HepG2 (cell line): ENCODE results near the gene P2RY2. TPM values are rescaled to one million over a fixed set of nuclear protein-coding genes. Genes with fewer than 3 reads are reported as not detected.
A peak's percentile ranks its signal among the peaks of the same experiment; 100 is the strongest.

Experiments
- ATAC-seq: fragments of 200-7000 bp; cut with Tn5 transposase; 3 replicates; pipeline ENCODE4 v1.9.1; 2020; ENCODE audit warnings: mild to moderate bottlenecking, moderate library complexity
- BruUV-seq: library from RNA; stranded (reverse); fragments of 400-500 nt; replicated peaks from 2 replicates; lab custom pipeline; 2021; lab: Mats Ljungman, UMichigan
- CTCF ChIA-PET: fragments of 300-600 bp; formaldehyde crosslinking; extraction: SDS; loops from one replicate; lab custom pipeline; 2021; ENCODE audit warnings: low total read pairs, inconsistent platforms, low intra/inter-chr PET ratio; lab: Yijun Ruan, JAX
- POLR2A ChIA-PET: fragments of 350-600 bp; sonication (Branson Sonifier 250); formaldehyde crosslinking; loops from one replicate; lab custom pipeline; 2020; ENCODE audit warnings: antibody characterized with exemption, inconsistent platforms; lab: Yijun Ruan, JAX
- DNase-seq: peaks from one replicate; pipeline ENCODE4 v3.0.0-alpha.2; 2015; ENCODE audit warnings: low spot score
- FAIRE-seq: peaks from 3 replicates; lab custom pipeline; 2011; peaks lifted over from hg19 to GRCh38; lab: Jason Lieb, UNC
- H2AFZ ChIP-seq: one replicate; pipeline ENCODE4 v1.6.1; 2011; ENCODE audit warnings: low read length, inconsistent platforms
- H3K27ac ChIP-seq: fragments of 300-600 bp; 3 replicates; pipeline ENCODE4 v1.8.0; 2011; ENCODE audit warnings: mixed run types, mild to moderate bottlenecking, mixed read lengths, low read length, inconsistent platforms; ENCODE audit not compliant: insufficient read depth; ENCODE audit errors: extremely low read length
- H3K27me3 ChIP-seq, 2 experiments: fragments of 200-600 bp in 1 of 2; 2 replicates in 1 of 2; 3 replicates in 1 of 2; pipeline versions ENCODE4 v1.6.0 to v1.8.0; 2011; ENCODE audit warnings: low read length in 2 of 2, mild to moderate bottlenecking in 2 of 2, moderate library complexity in 2 of 2, inconsistent platforms in 1 of 2; ENCODE audit not compliant: insufficient read depth in 2 of 2, control insufficient read depth in 1 of 2
- H3K36me3 ChIP-seq, 2 experiments: fragments of 200-600 bp in 1 of 2; replicated peaks in 1 of 2; 2 replicates in 1 of 2; 3 replicates in 1 of 2; pipeline versions ENCODE4 v1.5.1 to v1.8.0; 2011; ENCODE audit warnings: low read length in 2 of 2, inconsistent platforms in 1 of 2; ENCODE audit not compliant: insufficient read depth in 2 of 2, control insufficient read depth in 1 of 2
- H3K4me1 ChIP-seq: 2 replicates; pipeline ENCODE4 v1.5.1; 2012; ENCODE audit warnings: low read length, inconsistent platforms; ENCODE audit not compliant: insufficient read depth
- H3K4me2 ChIP-seq: 2 replicates; pipeline ENCODE4 v1.6.0; 2011; ENCODE audit warnings: low read depth, low read length, inconsistent platforms
- H3K4me3 ChIP-seq, 3 experiments: fragments of 200-600 bp in 1 of 3; sonication (generic), shearing (Covaris generic) in 1 of 3; replicated peaks in 1 of 3; 2 replicates each; pipeline ENCODE4 v1.5.1; 2011 to 2016; ENCODE audit warnings: low read length in 3 of 3, inconsistent platforms in 2 of 3, low read depth in 2 of 3, mild to moderate bottlenecking in 2 of 3, control low read depth in 1 of 3, mixed read lengths in 1 of 3; ENCODE audit not compliant: insufficient read depth in 1 of 3
- H3K79me2 ChIP-seq: one replicate; pipeline ENCODE4 v1.6.1; 2011; ENCODE audit warnings: low read length, inconsistent platforms; ENCODE audit not compliant: insufficient read depth
- H3K9ac ChIP-seq: 2 replicates; pipeline ENCODE4 v1.6.0; 2011; ENCODE audit warnings: mild to moderate bottlenecking, low read depth, low read length, inconsistent platforms; ENCODE audit not compliant: insufficient read depth
- H3K9me3 ChIP-seq: 2 replicates; pipeline ENCODE4 v1.5.1; 2012; ENCODE audit warnings: mild to moderate bottlenecking, low read length
- H4K20me1 ChIP-seq: 2 replicates; pipeline ENCODE4 v1.6.0; 2011; ENCODE audit warnings: inconsistent platforms, mild to moderate bottlenecking, low read length, moderate library complexity; ENCODE audit not compliant: insufficient read depth
- MAF1 ChIP-seq: sonication (generic); formaldehyde crosslinking; IDR thresholded peaks from 2 replicates; pipeline ENCODE4 v1.5.0; 2020; ENCODE audit warnings: missing genetic modification reagents, borderline replicate concordance
- MBD4 ChIP-seq: IDR thresholded peaks from 2 replicates; pipeline ENCODE4 v1.6.1; 2012; ENCODE audit warnings: low read length, inconsistent platforms, borderline replicate concordance
- PPARG ChIP-seq: conservative IDR thresholded peaks from 2 replicates; pipeline ENCODE4 v1.6.1; 2016; ENCODE audit warnings: missing biosample characterization, missing genetic modification reagents
- RARG ChIP-seq: sonication (generic); formaldehyde crosslinking; IDR thresholded peaks from 2 replicates; pipeline ENCODE4 v1.4.0; 2020; ENCODE audit warnings: low read depth, mild to moderate bottlenecking, missing genetic modification reagents
- REXO4 ChIP-seq: sonication (generic); formaldehyde crosslinking; IDR thresholded peaks from 2 replicates; pipeline ENCODE4 v1.8.0; 2022; ENCODE audit warnings: missing genetic modification reagents, mild to moderate bottlenecking, borderline replicate concordance
- TOPORS ChIP-seq: sonication (generic); formaldehyde crosslinking; IDR thresholded peaks from 2 replicates; pipeline ENCODE4 v1.8.0; 2023; ENCODE audit warnings: mild to moderate bottlenecking, missing genetic modification reagents
- ZNF205 ChIP-seq: IDR thresholded peaks from 2 replicates; pipeline ENCODE4 v1.6.1; 2018; ENCODE audit warnings: missing biosample characterization, missing genetic modification reagents
- ZNF207 ChIP-seq: fragments of 450-650 bp; IDR thresholded peaks from 2 replicates; pipeline ENCODE4 v1.6.1; 2016; ENCODE audit warnings: antibody characterized with exemption, borderline replicate concordance
- ZNF335 ChIP-seq: sonication (generic); formaldehyde crosslinking; IDR thresholded peaks from 2 replicates; pipeline ENCODE4 v1.4.0; 2020; ENCODE audit warnings: missing genetic modification reagents
- WGBS: methylation state at CpG from one replicate; pipeline ENCODE4 v1.1.6; 2017; ENCODE audit warnings: low lambda C conversion rate; 5-methylcytosine and 5-hydroxymethylcytosine counted together
- in situ Hi-C: cut with HindIII; loops from 2 replicates; pipeline ENCODE4 v1.10.0; 2017; ENCODE audit warnings: low pct_unique_long_range_greater_than_20kb; ENCODE audit not compliant: extremely low pct_ligation_motif_present
- intact Hi-C: fragments of 100-400 bp; cut with micrococcal nuclease; formaldehyde crosslinking; loops from one replicate; pipeline ENCODE4 v1.10.0; 2022; ENCODE audit not compliant: unreplicated experiment
- polyA plus RNA-seq, 8 experiments: library from polyadenylated mRNA; depleted of rRNA in 3 of 8; stranded (reverse) in 7 of 8; unstranded in 1 of 8; fragments of >200 nt; fragmentation: Illumina TruSeq in 4 of 8; extraction: Trizol in 4 of 8; gene quantifications; 2 replicates each; pipeline versions ENCODE4 v1.2.1 to v1.2.3, GENCODE V29; 2011 to 2016; ENCODE audit warnings: low read depth in 4 of 8, missing spikeins in 1 of 8, mixed read lengths in 1 of 8; ENCODE audit not compliant: insufficient read depth in 1 of 8
- total RNA-seq, 5 experiments: library from RNA; depleted of rRNA; stranded (reverse); fragments of >200 nt; fragmentation: Illumina TruSeq; extraction: Trizol; gene quantifications; 2 replicates each; pipeline ENCODE4 v1.2.3, GENCODE V29; 2016; ENCODE audit warnings: low read depth in 1 of 5

The P2RY2 gene
- total and polyA plus RNA-seq, 2 of the 13 experiments (the other 11 are each of a cell fraction or from before 2014, with no cell fraction given): 0.95 to 3.1 TPM

- FAIRE-seq: no peak
- BruUV-seq: no TSS peak
- Histone ChIP-seq H3K4me1 (peaks cover 21% of the 10 kb centered on the region), H3K36me3 (no peaks in the 10 kb centered on the region), H3K27ac (no peak overlapping the region), H2AFZ (no peak overlapping the region), H3K9ac (no peak overlapping the region), H3K27me3 (peaks cover 10 to 51% of the 10 kb centered on the region in 2 experiments; a peak in 3 of 5 replicates), H4K20me1 (no peaks in the 10 kb centered on the region), H3K4me3 (no peak overlapping the region), H3K9me3 (no peaks in the 10 kb centered on the region), H3K79me2 (no peaks in the 10 kb centered on the region), H3K4me2 (no peak overlapping the region)
- POLR2A ChIA-PET: no interaction called here
- intact Hi-C loops (no loop called here), in situ Hi-C loops (no loop called here)
- WGBS: no CpG with 5 or more reads among the region's 3 CpGs
- TF ChIP-seq MAF1 (CRISPR knock-in tag) (no peak), REXO4 (CRISPR knock-in tag) (no peak), MBD4 (no peak), ZNF205 (CRISPR knock-in tag) (no peak), TOPORS (no peak), RARG (CRISPR knock-in tag) (no peak), PPARG (CRISPR knock-in tag) (no peak)
- no peak for ATAC-seq
- CTCF ChIA-PET: no interaction called here
- DNase-seq: no peak
Measured at GRCh38 chr11:73194034-73194507, 24.0 kb upstream of the P2RY2 start.

DNA sequence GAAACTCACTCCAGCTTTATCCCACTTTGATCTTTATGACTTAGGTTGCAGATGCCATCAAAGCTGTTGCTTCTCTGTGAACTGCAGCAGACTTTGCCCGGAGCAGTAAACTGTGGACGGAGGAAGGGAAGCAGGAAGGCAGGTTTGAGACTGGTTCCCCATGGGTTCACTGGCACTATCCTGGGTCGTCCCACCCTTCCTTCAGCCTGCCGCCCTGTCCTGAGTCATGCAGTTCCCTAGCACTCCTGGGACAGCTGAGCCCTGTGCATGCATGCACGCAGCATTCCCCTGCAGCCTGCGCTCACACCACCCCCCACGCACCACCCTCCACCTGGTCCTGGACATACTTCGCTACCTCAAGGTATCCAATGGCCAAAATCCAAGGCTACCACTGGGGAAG lies 23.5 kb upstream of the P2RY2 start:
- TF ChIP-seq ZNF335 (CRISPR knock-in tag) (no peak), ZNF207 (no peak)
- Histone ChIP-seq H3K79me2 (no peaks in the 10 kb centered on the region), H4K20me1 (no peaks in the 10 kb centered on the region), H3K4me3 (no peak overlapping the region), H3K4me2 (no peak overlapping the region), H3K27ac (no peak overlapping the region), H3K4me1 (peaks cover 17% of the 10 kb centered on the region), H2AFZ (no peak overlapping the region), H3K36me3 (no peaks in the 10 kb centered on the region), H3K9ac (no peak overlapping the region), H3K9me3 (no peaks in the 10 kb centered on the region), H3K27me3 (peaks cover 10 to 46% of the 10 kb centered on the region in 2 experiments; a peak in 3 of 5 replicates)
- FAIRE-seq (no peak), DNase-seq (no peak), ATAC-seq (peak; percentile 35; the same call in 2 of the 3 replicates)
- BruUV-seq: no TSS peak
- POLR2A ChIA-PET: no interaction called here
- intact Hi-C loops: no loop called here
- WGBS: 2% methylated on average over 4 of the region's 8 CpGs
- in situ Hi-C loops: no loop called here
- CTCF ChIA-PET: no interaction called here
